Thyroid gland (tissue), 4 donors: ENCODE measurements around the gene CREG2. TPM values are rescaled to one million over a fixed set of nuclear protein-coding genes. Genes with fewer than 3 reads are reported as not detected.

Experiments
- DNase-seq, 2 donors: peaks; one replicate each; pipeline ENCODE4 v3.0.0-alpha.2; 2019
- H3K27ac ChIP-seq, 3 donors: fragments of 200-600 bp; sonication (generic); 1 replicate in 2 of 3; 2 replicates in 1 of 3; pipeline ENCODE4 v1.5.1; 2016 to 2019; ENCODE audit warnings: mild to moderate bottlenecking in 1 of 3, moderate library complexity in 1 of 3
- H3K27me3 ChIP-seq: fragments of 200-600 bp; sonication (generic); one replicate; pipeline ENCODE4 v1.5.1; 2019
- H3K36me3 ChIP-seq, 2 donors: fragments of 200-600 bp; sonication (generic); one replicate each; pipeline ENCODE4 v1.5.1; 2016 to 2019
- H3K4me1 ChIP-seq, 2 donors: fragments of 200-600 bp; sonication (generic); one replicate each; pipeline ENCODE4 v1.5.1; 2017 to 2019
- H3K4me3 ChIP-seq, 3 donors: fragments of 200-600 bp; sonication (generic); replicated peaks in 1 of 3; 1 replicate in 2 of 3; 2 replicates in 1 of 3; pipeline ENCODE4 v1.5.1; 2016; ENCODE audit warnings: mild to moderate bottlenecking in 1 of 3
- H3K9me3 ChIP-seq: fragments of 200-600 bp; sonication (generic); one replicate; pipeline ENCODE4 v1.5.1; 2017
- POLR2A ChIP-seq, 2 donors: fragments of 450-650 bp; IDR thresholded peaks; one replicate each; pipeline ENCODE4 v1.6.1; 2017; ENCODE audit warnings: antibody characterized with exemption in 2 of 2, mild to moderate bottlenecking in 2 of 2, moderate library complexity in 1 of 2
- WGBS, 2 donors: methylation state at CpG; one replicate each; pipeline ENCODE4 v1.1.5; 2017; 5-methylcytosine and 5-hydroxymethylcytosine counted together
- intact Hi-C: fragments of 100-400 bp; cut with DNase I; formaldehyde crosslinking; loops from one replicate; pipeline ENCODE4 v1.15.1; 2023
- total RNA-seq, 4 donors: library from RNA; depleted of rRNA; stranded (reverse); fragments of >200 nt; gene quantifications; one replicate each; pipeline ENCODE4 v1.2.3, GENCODE V29; 2016
- TF ChIP-seq, protein P1 (sequence below), 6 experiments: fragments of 200-600 bp in 3 of 6; fragments of 450-650 bp in 3 of 6; sonication (generic) in 3 of 6; IDR thresholded peaks; one replicate each; pipeline ENCODE4 v1.5.1; 2016 to 2019; ENCODE audit warnings: antibody characterized with exemption in 6 of 6, mild to moderate bottlenecking in 2 of 6, inconsistent platforms in 1 of 6, moderate library complexity in 1 of 6

CREG2 gene
- total RNA-seq, 4 donors from 2014 or later: not detected

DNA sequence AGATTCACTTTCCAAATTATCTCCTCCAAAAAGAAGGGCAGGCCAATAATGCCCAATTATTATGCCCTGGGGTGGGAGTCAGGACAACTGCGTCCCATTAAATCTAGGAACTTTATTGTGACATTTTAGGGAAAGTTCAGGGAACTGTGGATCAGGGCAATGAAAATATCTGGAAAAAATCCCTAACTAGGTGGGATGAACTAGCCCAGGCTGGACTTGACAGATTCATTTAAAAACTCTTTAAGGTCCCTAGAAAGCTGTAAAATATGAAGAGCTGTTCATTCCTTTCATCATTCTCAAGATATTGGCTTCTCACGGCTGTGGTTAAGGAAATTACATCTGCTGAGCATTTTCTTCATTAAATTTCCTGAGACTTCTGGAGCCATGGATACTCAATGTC, 8.2 kb downstream of the CREG2 start:
- Histone ChIP-seq H3K36me3 (no peaks in the 10 kb centered on the region), H3K9me3 (no peaks in the 10 kb centered on the region), H3K4me3 (no peak overlapping the region), H3K27me3 (no peaks in the 10 kb centered on the region), H3K27ac (no peak overlapping the region), H3K4me1 (no peaks in the 10 kb centered on the region)
- no peak for TF ChIP-seq POLR2A (IDR thresholded peaks at IDR 0.05)
- TF ChIP-seq, protein P1, sequence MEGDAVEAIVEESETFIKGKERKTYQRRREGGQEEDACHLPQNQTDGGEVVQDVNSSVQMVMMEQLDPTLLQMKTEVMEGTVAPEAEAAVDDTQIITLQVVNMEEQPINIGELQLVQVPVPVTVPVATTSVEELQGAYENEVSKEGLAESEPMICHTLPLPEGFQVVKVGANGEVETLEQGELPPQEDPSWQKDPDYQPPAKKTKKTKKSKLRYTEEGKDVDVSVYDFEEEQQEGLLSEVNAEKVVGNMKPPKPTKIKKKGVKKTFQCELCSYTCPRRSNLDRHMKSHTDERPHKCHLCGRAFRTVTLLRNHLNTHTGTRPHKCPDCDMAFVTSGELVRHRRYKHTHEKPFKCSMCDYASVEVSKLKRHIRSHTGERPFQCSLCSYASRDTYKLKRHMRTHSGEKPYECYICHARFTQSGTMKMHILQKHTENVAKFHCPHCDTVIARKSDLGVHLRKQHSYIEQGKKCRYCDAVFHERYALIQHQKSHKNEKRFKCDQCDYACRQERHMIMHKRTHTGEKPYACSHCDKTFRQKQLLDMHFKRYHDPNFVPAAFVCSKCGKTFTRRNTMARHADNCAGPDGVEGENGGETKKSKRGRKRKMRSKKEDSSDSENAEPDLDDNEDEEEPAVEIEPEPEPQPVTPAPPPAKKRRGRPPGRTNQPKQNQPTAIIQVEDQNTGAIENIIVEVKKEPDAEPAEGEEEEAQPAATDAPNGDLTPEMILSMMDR (IDR thresholded peaks at IDR 0.05): no peak
- intact Hi-C loops: no loop called here
- DNase-seq: no peak
- whole genome bisulfite sequencing, 2 donors: 91 to 93% methylated on average over 2 of the region's 2 CpGs

GRCh38 chr2:101375653-101376052, 11.7 kb downstream of the CREG2 start:
- TF ChIP-seq POLR2A (IDR thresholded peaks at IDR 0.05): no peak
- TF ChIP-seq, protein P1 (IDR thresholded peaks at IDR 0.05): no peak
- intact Hi-C loops: no loop called here
- no peaks in the 10 kb centered on the region for H3K36me3 ChIP-seq
- no peaks in the 10 kb centered on the region for H3K9me3 ChIP-seq
- H3K27me3 ChIP-seq: no peaks in the 10 kb centered on the region
- H3K27ac ChIP-seq: no peak overlapping the region
- no peak for DNase-seq
- H3K4me1 ChIP-seq: no peaks in the 10 kb centered on the region
- 66 to 70% methylated on average over 9 of the region's 9 CpGs for WGBS, 2 donors
- H3K4me3 ChIP-seq: no peak overlapping the region

DNA sequence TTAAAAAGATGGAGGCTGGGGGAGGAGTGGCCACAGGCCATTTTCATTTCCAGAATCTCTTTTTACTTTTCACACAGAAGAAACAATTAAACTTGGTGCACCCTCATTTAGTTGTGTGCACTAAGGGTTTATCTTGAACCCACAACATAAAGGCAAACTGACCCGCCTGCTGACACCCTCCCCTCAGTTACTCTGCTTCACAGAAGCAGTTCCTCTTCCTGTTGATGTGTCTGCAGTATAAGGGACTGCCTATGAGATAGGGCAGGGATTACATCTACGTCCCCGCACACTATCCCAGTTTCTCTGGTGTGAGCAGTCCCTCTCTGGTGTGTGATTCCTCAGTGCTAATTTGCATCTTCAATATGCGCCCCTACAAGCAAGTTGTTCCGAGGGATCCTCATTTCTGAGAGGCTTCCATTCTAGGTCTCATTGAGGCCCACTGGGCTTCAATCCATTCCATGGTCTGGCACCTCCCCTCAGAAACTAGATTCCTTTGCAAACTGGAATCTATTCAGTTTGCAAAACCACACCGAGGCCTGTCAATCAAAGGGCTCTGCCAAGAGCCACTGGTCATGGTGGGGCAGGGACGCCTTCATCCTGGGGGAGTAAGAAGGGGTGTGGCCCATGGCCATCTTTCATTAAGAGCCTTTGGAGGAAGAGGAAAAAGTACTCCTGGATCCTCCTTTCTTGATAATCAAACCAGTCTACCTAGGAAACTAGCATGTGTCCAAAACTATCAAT, 12.3 kb downstream of the CREG2 start:
- Histone ChIP-seq H3K9me3 (no peaks in the 10 kb centered on the region), H3K4me1 (no peaks in the 10 kb centered on the region), H3K27me3 (no peaks in the 10 kb centered on the region), H3K36me3 (no peaks in the 10 kb centered on the region), H3K4me3 (no peak overlapping the region), H3K27ac (no peak overlapping the region)
- TF ChIP-seq, protein P1 (IDR thresholded peaks at IDR 0.05): no peak
- no peak for TF ChIP-seq POLR2A (IDR thresholded peaks at IDR 0.05)
- intact Hi-C loops: no loop called here
- DNase-seq: no peak
- 93 to 97% methylated on average over 7 of the region's 7 CpGs for WGBS, 2 donors

DNA sequence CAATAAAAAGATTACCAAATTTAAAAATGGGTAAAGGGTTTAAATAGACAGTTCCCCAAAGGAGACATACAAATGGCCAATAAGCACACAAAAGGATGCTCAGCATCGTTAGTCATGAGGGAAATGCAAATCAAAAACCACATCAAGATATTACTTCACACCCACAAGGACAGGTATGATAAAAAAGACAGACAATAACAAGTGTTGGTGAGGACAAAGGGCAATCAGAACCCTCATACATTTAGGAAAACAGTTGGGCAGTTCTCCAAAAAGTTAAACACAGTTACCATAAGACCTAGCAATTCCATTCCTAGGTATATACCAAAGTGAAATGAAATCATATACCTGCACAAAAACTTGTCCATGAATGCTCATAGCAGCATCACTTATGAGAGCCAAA, 14.5 kb downstream of the CREG2 start:
- Histone ChIP-seq H3K4me3 (no peak overlapping the region), H3K27ac (no peak overlapping the region), H3K27me3 (no peaks in the 10 kb centered on the region), H3K36me3 (no peaks in the 10 kb centered on the region), H3K4me1 (no peaks in the 10 kb centered on the region), H3K9me3 (no peaks in the 10 kb centered on the region)
- no peak for TF ChIP-seq POLR2A (IDR thresholded peaks at IDR 0.05)
- TF ChIP-seq, protein P1 (IDR thresholded peaks at IDR 0.05): no peak
- no peak for DNase-seq
- 84% methylated on average over 1 of the region's 1 CpG for WGBS, 2 donors
- intact Hi-C loops: no loop called here

DNA sequence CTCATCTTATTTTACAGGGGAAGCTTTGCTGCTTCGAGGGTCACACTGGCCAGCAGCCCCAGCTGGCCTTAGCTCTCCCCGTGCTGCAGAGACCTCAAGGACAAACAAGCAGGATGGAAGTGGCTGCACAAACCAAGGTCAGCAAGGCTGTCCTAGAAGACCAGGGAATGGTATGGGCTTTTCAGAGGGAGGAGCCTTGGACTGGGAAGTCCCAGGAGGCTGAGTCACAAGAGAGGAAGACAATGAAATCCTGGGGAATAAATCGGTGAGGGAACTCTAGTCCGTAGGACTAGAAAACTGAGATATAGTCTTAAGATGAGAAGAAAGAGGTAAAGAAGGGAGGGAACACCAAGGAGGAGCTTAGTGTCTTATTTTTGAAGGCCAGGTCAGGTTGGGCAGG, 15.7 kb downstream of the CREG2 start:
- H3K27me3 ChIP-seq: no peaks in the 10 kb centered on the region
- no peaks in the 10 kb centered on the region for H3K4me1 ChIP-seq
- WGBS, 2 donors: 77 to 86% methylated on average over 4 of the region's 4 CpGs
- intact Hi-C loops: no loop called here
- H3K36me3 ChIP-seq: no peaks in the 10 kb centered on the region
- no peak for TF ChIP-seq POLR2A (IDR thresholded peaks at IDR 0.05)
- TF ChIP-seq, protein P1 (IDR thresholded peaks at IDR 0.05): no peak
- DNase-seq: no peak
- no peak overlapping the region for H3K27ac ChIP-seq
- H3K4me3 ChIP-seq: no peak overlapping the region
- H3K9me3 ChIP-seq: no peaks in the 10 kb centered on the region
